Trophoblast cell (in vitro differentiated cells and primary cell): Measurements from ENCODE around the gene SCD5.

ENCODE experiments used
- DNase-seq, 2 donors: peaks; one replicate each; pipeline ENCODE4 v3.0.0-alpha.2; 2016
- H2AFZ ChIP-seq: 2 replicates; pipeline ENCODE4 v1.6.1; 2013; ENCODE audit warnings: low read length, moderate library complexity, mild to moderate bottlenecking; ENCODE audit not compliant: insufficient read depth, poor library complexity
- H2AK5ac ChIP-seq: 2 replicates; pipeline ENCODE4 v1.6.1; 2013; ENCODE audit warnings: mild to moderate bottlenecking, low read length
- H2BK120ac ChIP-seq: 2 replicates; pipeline ENCODE4 v1.6.1; 2013; ENCODE audit warnings: low read length, mild to moderate bottlenecking, moderate library complexity; ENCODE audit not compliant: insufficient read depth, poor library complexity
- H2BK12ac ChIP-seq: 2 replicates; pipeline ENCODE4 v1.6.1; 2013; ENCODE audit warnings: mild to moderate bottlenecking, low read length, moderate library complexity
- H2BK5ac ChIP-seq: 2 replicates; pipeline ENCODE4 v1.6.1; 2013; ENCODE audit warnings: low read length, low read depth, moderate library complexity, mild to moderate bottlenecking; ENCODE audit not compliant: poor library complexity
- H3K14ac ChIP-seq: 2 replicates; pipeline ENCODE4 v1.6.1; 2013; ENCODE audit warnings: mild to moderate bottlenecking, low read length
- H3K18ac ChIP-seq: 2 replicates; pipeline ENCODE4 v1.6.1; 2013; ENCODE audit warnings: mild to moderate bottlenecking, low read length
- H3K23ac ChIP-seq: 2 replicates; pipeline ENCODE4 v1.6.1; 2013; ENCODE audit warnings: low read length
- H3K27ac ChIP-seq: 2 replicates; pipeline ENCODE4 v1.5.1; 2013; ENCODE audit warnings: low read depth, mild to moderate bottlenecking, inconsistent platforms, low read length, moderate library complexity
- H3K27me3 ChIP-seq: 2 replicates; pipeline ENCODE4 v1.6.1; 2013; ENCODE audit warnings: inconsistent platforms, mild to moderate bottlenecking, low read length, moderate library complexity; ENCODE audit not compliant: insufficient read depth
- H3K36me3 ChIP-seq, 2 experiments: 1 replicate in 1 of 2; 2 replicates in 1 of 2; pipeline ENCODE4 v1.6.1; 2013; ENCODE audit warnings: low read length in 2 of 2, mild to moderate bottlenecking in 2 of 2, moderate library complexity in 1 of 2; ENCODE audit not compliant: insufficient read depth in 2 of 2, control insufficient read depth in 1 of 2
- H3K4ac ChIP-seq: 2 replicates; pipeline ENCODE4 v1.6.1; 2013; ENCODE audit warnings: low read depth, mild to moderate bottlenecking, low read length, moderate library complexity
- H3K4me1 ChIP-seq, 2 experiments: 1 replicate in 1 of 2; 2 replicates in 1 of 2; pipeline ENCODE4 v1.6.1; 2013; ENCODE audit warnings: low read length in 2 of 2, mild to moderate bottlenecking in 2 of 2, moderate library complexity in 1 of 2; ENCODE audit not compliant: insufficient read depth in 2 of 2, control insufficient read depth in 1 of 2
- H3K4me2 ChIP-seq: 2 replicates; pipeline ENCODE4 v1.6.1; 2013; ENCODE audit warnings: inconsistent platforms, mild to moderate bottlenecking, low read length, moderate library complexity
- H3K4me3 ChIP-seq: 2 replicates; pipeline ENCODE4 v1.5.1; 2013; ENCODE audit warnings: mild to moderate bottlenecking, low read depth, low read length, inconsistent platforms
- H3K79me1 ChIP-seq: one replicate; pipeline ENCODE4 v1.6.1; 2013; ENCODE audit warnings: low read length
- H3K79me2 ChIP-seq: 2 replicates; pipeline ENCODE4 v1.6.1; 2013; ENCODE audit warnings: low read length, mild to moderate bottlenecking; ENCODE audit not compliant: control insufficient read depth, insufficient read depth, poor library complexity
- H3K9ac ChIP-seq: 2 replicates; pipeline ENCODE4 v1.6.1; 2013; ENCODE audit warnings: mild to moderate bottlenecking, low read length
- H3K9me3 ChIP-seq: 2 replicates; pipeline ENCODE4 v1.6.1; 2013; ENCODE audit warnings: low read depth, mild to moderate bottlenecking, control low read depth, inconsistent platforms, low read length; ENCODE audit not compliant: insufficient read depth
- H4K12ac ChIP-seq: 2 replicates; pipeline ENCODE4 v1.6.1; 2013; ENCODE audit warnings: low read depth, mild to moderate bottlenecking, low read length, moderate library complexity
- H4K8ac ChIP-seq: 2 replicates; pipeline ENCODE4 v1.6.1; 2013; ENCODE audit warnings: low read depth, mild to moderate bottlenecking, low read length, moderate library complexity
- H4K91ac ChIP-seq: one replicate; pipeline ENCODE4 v1.6.1; 2013; ENCODE audit warnings: low read depth, mild to moderate bottlenecking, low read length, moderate library complexity
- WGBS: extraction: QIAGEN DNeasy Blood & Tissue Kit; methylation state at CpG from one replicate; pipeline ENCODE4 v1.1.7; 2013; ENCODE audit warnings: missing lambda C conversion rate; ENCODE audit not compliant: insufficient read length, insufficient coverage; ENCODE audit errors: extremely low coverage; 5-methylcytosine and 5-hydroxymethylcytosine counted together

SCD5 gene

GRCh38 chr4:82797040-82797404, 1.6 kb downstream of the SCD5 start:
- Histone ChIP-seq H2BK12ac (no peak overlapping the region), H3K18ac (no peak overlapping the region), H3K23ac (no peak overlapping the region), H3K27ac (no peak overlapping the region), H3K27me3 (peaks cover 39% of the 10 kb centered on the region), H3K79me2 (no peaks in the 10 kb centered on the region), H3K36me3 (no peaks in the 10 kb centered on the region), H4K8ac (no peak overlapping the region), H3K9me3 (peaks cover 2% of the 10 kb centered on the region), H3K4me3 (no peak overlapping the region), H3K4me2 (no peak overlapping the region), H3K4me1 (peaks cover 4 to 8% of the 10 kb centered on the region in 2 experiments), H4K12ac (no peak overlapping the region), H3K14ac (no peak overlapping the region), H3K79me1 (no peaks in the 10 kb centered on the region), H2BK5ac (no peak overlapping the region), H3K9ac (no peak overlapping the region), H2BK120ac (no peak overlapping the region), H3K4ac (no peak overlapping the region), H2AK5ac (no peak overlapping the region), H4K91ac (no peak overlapping the region), H2AFZ (no peak overlapping the region)
- WGBS, result no CpG with 5 or more reads among the region's 6 CpGs
- DNase-seq, result peak in 1 of 2 donors; percentile 12

GRCh38 chr4:82792912-82793649, 5.5 kb downstream of the SCD5 start:
- no peak overlapping the region for H3K23ac ChIP-seq
- no peak for DNase-seq
- no peak overlapping the region for H4K12ac ChIP-seq
- peaks cover under 1 to 2% of the 10 kb centered on the region in 2 experiments for H3K4me1 ChIP-seq
- no CpG with 5 or more reads among the region's 6 CpGs for WGBS
- no peak overlapping the region for H3K4me2 ChIP-seq
- H2BK12ac ChIP-seq, result no peak overlapping the region
- H3K4me3 ChIP-seq, result no peak overlapping the region
- no peak overlapping the region for H2AFZ ChIP-seq
- no peaks in the 10 kb centered on the region for H3K36me3 ChIP-seq
- no peak overlapping the region for H4K91ac ChIP-seq
- no peak overlapping the region for H2BK120ac ChIP-seq
- H3K9me3 ChIP-seq, result no peaks in the 10 kb centered on the region
- H3K79me2 ChIP-seq, result no peaks in the 10 kb centered on the region
- no peak overlapping the region for H3K4ac ChIP-seq
- H3K27me3 ChIP-seq, result peaks cover 17% of the 10 kb centered on the region
- H2AK5ac ChIP-seq, result no peak overlapping the region
- no peak overlapping the region for H3K9ac ChIP-seq
- no peak overlapping the region for H3K14ac ChIP-seq
- H4K8ac ChIP-seq, result no peak overlapping the region
- H3K27ac ChIP-seq, result no peak overlapping the region
- no peak overlapping the region for H3K18ac ChIP-seq
- H2BK5ac ChIP-seq, result no peak overlapping the region
- H3K79me1 ChIP-seq, result no peaks in the 10 kb centered on the region

GRCh38 chr4:82791179-82791578, 7.4 kb downstream of the SCD5 start:
- WGBS, result no CpG with 5 or more reads among the region's 6 CpGs

GRCh38 chr4:82790060-82790660, 8.4 kb downstream of the SCD5 start:
- DNase-seq, result no peak
- Histone ChIP-seq H3K27ac (no peak overlapping the region), H3K4ac (no peak overlapping the region), H3K4me2 (no peak overlapping the region), H3K18ac (no peak overlapping the region), H4K12ac (no peak overlapping the region), H2BK5ac (no peak overlapping the region), H4K8ac (no peak overlapping the region), H3K9ac (no peak overlapping the region), H3K36me3 (no peaks in the 10 kb centered on the region), H3K4me1 (no peaks in the 10 kb centered on the region), H2BK12ac (no peak overlapping the region), H3K23ac (no peak overlapping the region), H3K9me3 (no peaks in the 10 kb centered on the region), H4K91ac (no peak overlapping the region), H2AFZ (no peak overlapping the region), H2BK120ac (no peak overlapping the region), H3K79me2 (no peaks in the 10 kb centered on the region), H3K27me3 (peaks cover 9% of the 10 kb centered on the region), H3K79me1 (no peaks in the 10 kb centered on the region), H3K14ac (no peak overlapping the region), H2AK5ac (no peak overlapping the region), H3K4me3 (no peak overlapping the region)
- no CpG with 5 or more reads among the region's 8 CpGs for WGBS

More at GRCh38 chr4:82791179-82791578, 7.4 kb downstream of the SCD5 start:
- Histone ChIP-seq H2BK120ac (no peak overlapping the region), H3K4ac (no peak overlapping the region), H2BK5ac (no peak overlapping the region), H3K79me2 (no peaks in the 10 kb centered on the region), H4K8ac (no peak overlapping the region), H3K9me3 (no peaks in the 10 kb centered on the region), H2AK5ac (no peak overlapping the region), H3K9ac (no peak overlapping the region), H3K27ac (no peak overlapping the region), H2AFZ (no peak overlapping the region), H3K23ac (no peak overlapping the region), H3K4me2 (no peak overlapping the region), H2BK12ac (no peak overlapping the region), H3K27me3 (peaks cover 9% of the 10 kb centered on the region), H3K4me3 (no peak overlapping the region), H3K4me1 (no peaks in the 10 kb centered on the region), H3K79me1 (no peaks in the 10 kb centered on the region), H3K36me3 (no peaks in the 10 kb centered on the region), H3K14ac (no peak overlapping the region), H4K12ac (no peak overlapping the region), H4K91ac (no peak overlapping the region), H3K18ac (no peak overlapping the region)
- DNase-seq, result no peak
